Karpas-422 (cell line): ENCODE measurements around the gene HMGB4. TPM values are rescaled to one million over a fixed set of nuclear protein-coding genes. Genes with fewer than 3 reads are reported as not detected.

ENCODE experiments used
- DNase-seq: peaks from one replicate; pipeline ENCODE4 v3.0.0-alpha.2; 2015
- H2AFZ ChIP-seq: fragments of 200-600 bp; sonication (generic); 2 replicates; pipeline ENCODE4 v1.6.1; 2014; ENCODE audit warnings: antibody characterized with exemption, low read length, mixed read lengths
- H3K27ac ChIP-seq: fragments of 200-600 bp; sonication (generic); 2 replicates; pipeline ENCODE4 v1.5.1; 2014; ENCODE audit warnings: mild to moderate bottlenecking, low read length, moderate library complexity
- H3K27me3 ChIP-seq: fragments of 200-600 bp; sonication (generic); 2 replicates; pipeline ENCODE4 v1.6.1; 2014; ENCODE audit warnings: low read length, mixed read lengths
- H3K36me3 ChIP-seq: fragments of 200-600 bp; sonication (generic); 2 replicates; pipeline ENCODE4 v1.6.1; 2014; ENCODE audit warnings: low read length, mixed read lengths; ENCODE audit not compliant: insufficient read depth
- H3K4me1 ChIP-seq: fragments of 200-600 bp; sonication (generic); 2 replicates; pipeline ENCODE4 v1.6.1; 2014; ENCODE audit warnings: mild to moderate bottlenecking, low read length, mixed read lengths
- H3K4me2 ChIP-seq: fragments of 200-600 bp; sonication (generic); 2 replicates; pipeline ENCODE4 v1.6.1; 2014; ENCODE audit warnings: low read length, low read depth, mild to moderate bottlenecking; ENCODE audit not compliant: poor library complexity, severe bottlenecking
- H3K4me3 ChIP-seq: fragments of 200-600 bp; sonication (generic); 2 replicates; pipeline ENCODE4 v1.5.1; 2014; ENCODE audit warnings: mild to moderate bottlenecking, antibody characterized with exemption, low read length, mixed read lengths
- H3K79me2 ChIP-seq: fragments of 200-600 bp; sonication (generic); 2 replicates; pipeline ENCODE4 v1.6.1; 2014; ENCODE audit warnings: mild to moderate bottlenecking, low read length, mixed read lengths
- H3K9ac ChIP-seq: fragments of 200-600 bp; sonication (generic); 2 replicates; pipeline ENCODE4 v1.6.0; 2014; ENCODE audit warnings: low read length
- H3K9me2 ChIP-seq: fragments of 200-600 bp; sonication (generic), shearing (Covaris generic); replicated peaks from 2 replicates; pipeline ENCODE4 v1.6.0; 2014; ENCODE audit warnings: mild to moderate bottlenecking, low read length, moderate library complexity; ENCODE audit not compliant: insufficient read depth
- H3K9me3 ChIP-seq: fragments of 300-700, 200-600 bp; sonication (generic); 2 replicates; pipeline ENCODE4 v1.6.1; 2014; ENCODE audit warnings: low read length, mixed read lengths
- H4K20me1 ChIP-seq: fragments of 200-600 bp; sonication (generic); 2 replicates; pipeline ENCODE4 v1.6.1; 2014; ENCODE audit warnings: mild to moderate bottlenecking, antibody characterized with exemption, low read length, low read depth; ENCODE audit not compliant: insufficient read depth
- total RNA-seq: library from RNA; depleted of rRNA; stranded (reverse); fragments of >200 nt; shearing (Covaris generic); gene quantifications from 2 replicates; pipeline ENCODE4 v1.2.3, GENCODE V29; 2014; ENCODE audit warnings: low replicate concordance; rRNA removed

HMGB4 gene, protein sequence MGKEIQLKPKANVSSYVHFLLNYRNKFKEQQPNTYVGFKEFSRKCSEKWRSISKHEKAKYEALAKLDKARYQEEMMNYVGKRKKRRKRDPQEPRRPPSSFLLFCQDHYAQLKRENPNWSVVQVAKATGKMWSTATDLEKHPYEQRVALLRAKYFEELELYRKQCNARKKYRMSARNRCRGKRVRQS
- total RNA-seq = not detected in 2 replicates

DNA sequence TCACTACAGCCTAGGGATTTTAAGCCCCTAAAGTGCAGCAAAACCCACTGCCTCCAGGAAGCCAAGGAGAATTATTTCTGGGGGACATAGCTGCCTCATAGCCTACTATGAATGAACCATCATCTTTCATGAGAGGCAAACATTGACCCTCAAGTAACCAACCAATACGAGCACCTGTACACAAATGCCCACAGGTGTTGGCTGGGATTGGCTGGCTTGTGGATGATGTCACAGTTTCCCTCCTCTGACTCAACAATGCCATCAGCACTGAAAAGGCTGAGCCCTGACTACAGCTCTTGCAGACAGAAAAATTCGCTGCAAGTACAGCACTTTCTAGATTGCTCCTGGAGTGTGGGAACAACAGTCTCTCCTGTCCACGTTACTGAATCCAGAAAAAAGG, at the start of gene HMGB4:
TSS of gene HMGB4 (plus strand) at position 301 of the 400 bp plus-strand sequence. CDS start 113 bp downstream, outside the sequence.
- no peaks in the 10 kb centered on the region for H3K9me2 ChIP-seq
- no peak within 1 kb of the TSS for H2AFZ ChIP-seq
- no peak within 1 kb of the TSS for H3K27ac ChIP-seq
- no peaks in the 10 kb centered on the region for H3K9me3 ChIP-seq
- H3K4me2 ChIP-seq = no peak within 1 kb of the TSS
- no peak for DNase-seq
- H3K4me1 ChIP-seq = no peaks in the 10 kb centered on the region
- H3K9ac ChIP-seq = no peak within 1 kb of the TSS
- no peaks in the 10 kb centered on the region for H3K36me3 ChIP-seq
- H3K4me3 ChIP-seq = no peak within 1 kb of the TSS
- no peaks in the 10 kb centered on the region for H4K20me1 ChIP-seq
- no peaks in the 10 kb centered on the region for H3K79me2 ChIP-seq
- H3K27me3 ChIP-seq = no peaks in the 10 kb centered on the region

GRCh38 chr1:33814166-33814565, 49.7 kb upstream of the HMGB4 start:
- no peak for DNase-seq
- peaks cover under 1% of the 10 kb centered on the region; the same call in 1 of the 2 replicates for H3K9me3 ChIP-seq
- no peaks in the 10 kb centered on the region for H3K9me2 ChIP-seq
- no peak overlapping the region for H3K27ac ChIP-seq
- no peaks in the 10 kb centered on the region for H4K20me1 ChIP-seq
- no peak overlapping the region for H3K4me3 ChIP-seq
- H3K9ac ChIP-seq = no peak overlapping the region
- H3K4me2 ChIP-seq = no peak overlapping the region
- H2AFZ ChIP-seq = no peak overlapping the region
- H3K79me2 ChIP-seq = no peaks in the 10 kb centered on the region
- no peaks in the 10 kb centered on the region for H3K27me3 ChIP-seq
- no peaks in the 10 kb centered on the region for H3K36me3 ChIP-seq
- H3K4me1 ChIP-seq = no peaks in the 10 kb centered on the region

GRCh38 chr1:33815061-33815460, 48.8 kb upstream of the HMGB4 start:
- no peaks in the 10 kb centered on the region for H3K79me2 ChIP-seq
- no peak overlapping the region for H3K4me2 ChIP-seq
- no peaks in the 10 kb centered on the region for H3K9me3 ChIP-seq
- no peak for DNase-seq
- H3K9me2 ChIP-seq = no peaks in the 10 kb centered on the region
- H3K27me3 ChIP-seq = no peaks in the 10 kb centered on the region
- no peak overlapping the region for H3K4me3 ChIP-seq
- no peaks in the 10 kb centered on the region for H3K36me3 ChIP-seq
- H3K9ac ChIP-seq = no peak overlapping the region
- H3K27ac ChIP-seq = no peak overlapping the region
- H4K20me1 ChIP-seq = no peaks in the 10 kb centered on the region
- H3K4me1 ChIP-seq = no peaks in the 10 kb centered on the region
- H2AFZ ChIP-seq = no peak overlapping the region

- no peak overlapping the region for H3K4me3 ChIP-seq
- no peaks in the 10 kb centered on the region for H3K79me2 ChIP-seq
- H4K20me1 ChIP-seq = no peaks in the 10 kb centered on the region
- no peaks in the 10 kb centered on the region for H3K27me3 ChIP-seq
- H2AFZ ChIP-seq = no peak overlapping the region
- no peak for DNase-seq
- no peaks in the 10 kb centered on the region for H3K36me3 ChIP-seq
- no peaks in the 10 kb centered on the region for H3K9me3 ChIP-seq
- H3K27ac ChIP-seq = no peak overlapping the region
- H3K9me2 ChIP-seq = no peaks in the 10 kb centered on the region
- no peak overlapping the region for H3K9ac ChIP-seq
- H3K4me1 ChIP-seq = no peaks in the 10 kb centered on the region
- H3K4me2 ChIP-seq = no peak overlapping the region
These were observed 45.8 kb upstream of the HMGB4 start for GRCh38 chr1:33818071-33818470.

DNA sequence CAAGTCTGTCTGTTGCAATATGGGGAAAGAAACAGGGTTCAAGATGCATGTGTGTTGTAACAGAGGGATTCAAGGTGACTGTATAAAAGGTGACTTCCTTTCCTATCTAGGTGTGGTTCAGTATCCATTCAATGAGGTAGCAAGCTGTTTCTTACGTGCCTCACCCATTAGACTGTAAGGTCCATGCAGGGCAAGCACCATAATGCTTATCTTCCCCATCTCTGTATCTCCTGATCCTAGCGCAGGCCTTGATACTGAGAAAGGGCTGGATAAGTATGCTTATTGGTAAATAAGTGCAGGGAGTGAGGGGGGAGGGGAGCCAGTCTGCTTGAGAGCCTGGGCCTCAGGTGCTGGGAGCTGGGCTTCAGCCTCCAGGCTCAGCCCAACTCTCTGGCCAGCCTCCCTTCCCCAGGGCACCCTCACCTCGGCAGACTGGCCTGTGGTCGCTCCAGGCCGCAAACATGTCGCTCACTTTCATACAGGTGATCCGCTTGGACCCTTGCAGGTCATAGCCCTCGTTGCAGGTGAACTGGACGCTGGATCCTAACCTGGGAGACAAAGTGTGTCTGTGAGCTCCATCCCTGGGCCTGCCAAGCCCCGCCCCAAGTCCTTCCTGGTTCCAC, 44.5 kb upstream of the HMGB4 start:
- Histone ChIP-seq H3K4me3 (no peak overlapping the region), H3K4me1 (no peaks in the 10 kb centered on the region; the same call in none of the 2 replicates), H3K27ac (no peak overlapping the region), H3K9me3 (no peaks in the 10 kb centered on the region), H3K9ac (no peak overlapping the region), H3K9me2 (no peaks in the 10 kb centered on the region), H3K79me2 (no peaks in the 10 kb centered on the region), H3K4me2 (no peak overlapping the region), H3K27me3 (0 out of 2 replicates have a peak, but pooled peaks cover 2% of the 10 kb centered on the region), H3K36me3 (no peaks in the 10 kb centered on the region), H2AFZ (no peak overlapping the region), H4K20me1 (no peaks in the 10 kb centered on the region)
- no peak for DNase-seq

- Histone ChIP-seq H3K79me2 (no peaks in the 10 kb centered on the region), H3K4me3 (no peak overlapping the region), H3K36me3 (no peaks in the 10 kb centered on the region), H4K20me1 (no peaks in the 10 kb centered on the region), H3K4me1 (no peaks in the 10 kb centered on the region; the same call in none of the 2 replicates), H3K9me2 (no peaks in the 10 kb centered on the region), H3K9ac (no peak overlapping the region), H2AFZ (no peak overlapping the region), H3K9me3 (no peaks in the 10 kb centered on the region), H3K4me2 (no peak overlapping the region), H3K27ac (no peak overlapping the region), H3K27me3 (0 out of 2 replicates have a peak, but pooled peaks cover 3% of the 10 kb centered on the region)
- no peak for DNase-seq
These were observed 44.0 kb upstream of the HMGB4 start for GRCh38 chr1:33819913-33820311.

DNA sequence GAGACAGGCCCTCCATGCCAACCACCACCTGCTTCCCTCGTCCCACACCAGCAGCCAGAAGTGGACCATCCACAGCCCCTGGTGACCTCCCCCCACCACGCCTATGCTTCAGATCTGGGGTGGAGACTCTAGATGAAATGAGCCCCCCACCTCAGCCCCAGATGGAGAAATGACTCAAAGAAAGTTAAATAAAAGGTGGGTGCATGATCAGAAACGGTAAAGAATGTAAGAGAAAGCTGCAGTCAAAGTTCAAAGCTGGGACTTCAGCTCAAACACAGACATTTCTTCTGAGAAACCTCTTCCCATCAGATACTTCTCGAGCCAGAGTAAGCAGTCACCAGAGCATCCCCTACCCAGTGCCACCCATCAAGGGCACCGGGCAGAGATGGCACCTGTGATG, 43.1 kb upstream of the HMGB4 start:
- Histone ChIP-seq H2AFZ (no peak overlapping the region), H3K9me3 (no peaks in the 10 kb centered on the region), H3K9me2 (no peaks in the 10 kb centered on the region), H3K36me3 (no peaks in the 10 kb centered on the region), H3K4me1 (no peaks in the 10 kb centered on the region; the same call in none of the 2 replicates), H3K9ac (no peak overlapping the region), H3K4me3 (no peak overlapping the region), H3K27ac (no peak overlapping the region), H3K27me3 (0 out of 2 replicates have a peak, but pooled peaks cover 3% of the 10 kb centered on the region), H3K79me2 (no peaks in the 10 kb centered on the region), H3K4me2 (no peak overlapping the region), H4K20me1 (no peaks in the 10 kb centered on the region)
- no peak for DNase-seq

- Histone ChIP-seq H3K4me1 (no peaks in the 10 kb centered on the region; the same call in none of the 2 replicates), H3K9me3 (no peaks in the 10 kb centered on the region), H3K36me3 (no peaks in the 10 kb centered on the region), H3K9ac (no peak overlapping the region), H3K9me2 (no peaks in the 10 kb centered on the region), H3K27me3 (0 out of 2 replicates have a peak, but pooled peaks cover 3% of the 10 kb centered on the region), H4K20me1 (no peaks in the 10 kb centered on the region), H3K4me2 (no peak overlapping the region), H3K27ac (no peak overlapping the region), H3K4me3 (no peak overlapping the region), H2AFZ (no peak overlapping the region), H3K79me2 (no peaks in the 10 kb centered on the region)
- DNase-seq = no peak
These were observed 42.6 kb upstream of the HMGB4 start for GRCh38 chr1:33821291-33821690.
